NCI-H2171 (cell line): ENCODE data around the gene HDGF.

Experiments used
- DNase-seq: peaks from one replicate; lab custom pipeline; 2025; lab: John Stamatoyannopoulos, UW

HDGF gene

DNA sequence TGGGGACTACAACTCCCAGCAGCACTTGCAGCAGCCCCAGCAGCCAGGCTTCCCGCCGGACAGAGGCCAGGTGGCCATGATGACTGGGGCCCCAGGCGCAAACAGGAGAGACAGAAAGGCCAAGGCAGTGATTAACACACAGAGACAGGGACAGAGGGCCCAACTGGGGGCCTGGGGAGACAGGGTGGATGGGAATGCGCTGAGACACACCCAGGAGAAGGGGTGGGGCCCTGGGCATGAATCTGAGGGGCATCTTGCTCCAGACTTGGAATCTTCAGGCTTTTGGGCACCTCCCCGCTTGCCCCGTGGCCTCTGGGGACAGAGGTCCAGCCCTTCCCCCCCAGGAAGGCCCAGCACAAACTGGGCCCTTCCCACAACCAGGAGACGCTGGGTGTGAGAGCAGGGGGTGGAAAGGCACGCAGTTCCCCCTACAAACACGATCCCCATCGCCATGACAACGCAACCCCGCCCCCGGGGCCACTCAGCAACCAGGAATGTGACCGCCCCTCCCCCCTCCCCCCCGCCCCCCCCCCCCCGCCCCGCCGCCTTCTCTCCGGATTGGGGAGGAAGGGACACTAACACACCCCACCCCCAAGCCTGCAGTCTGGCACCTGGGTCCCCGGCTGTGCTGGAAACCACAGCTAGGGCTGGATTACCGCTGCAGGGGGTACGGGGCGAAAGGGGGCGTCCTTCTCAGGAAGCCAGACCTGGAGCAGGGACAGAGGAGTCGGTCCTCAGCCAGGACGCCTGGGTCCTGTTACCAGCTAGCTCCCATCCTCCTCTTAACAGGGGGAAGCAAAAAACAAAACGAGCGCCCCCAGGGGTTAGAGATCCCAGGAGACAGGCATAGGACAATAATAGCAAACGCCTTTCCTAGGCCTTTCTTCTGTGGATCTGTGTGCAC lies 4.5 kb downstream of the HDGF start:
- DNase-seq = no peak

DNA sequence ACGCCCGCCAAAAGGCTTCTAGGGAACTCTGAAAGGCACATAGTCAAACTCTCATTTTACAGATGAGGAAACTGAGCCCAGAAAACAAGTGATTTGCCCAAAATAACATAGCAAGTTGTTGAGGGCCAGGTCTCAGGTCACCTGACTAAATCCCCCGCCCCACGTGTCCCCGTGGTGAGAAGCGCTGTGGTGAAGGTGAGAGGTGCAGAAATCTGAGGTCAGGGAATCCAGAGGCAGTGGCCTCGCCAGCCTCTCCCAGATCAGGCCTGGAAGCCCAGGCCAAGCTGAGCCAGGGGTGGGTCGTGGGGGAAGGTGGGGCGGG lies 5.1 kb downstream of the HDGF start:
- DNase-seq = no peak

DNA sequence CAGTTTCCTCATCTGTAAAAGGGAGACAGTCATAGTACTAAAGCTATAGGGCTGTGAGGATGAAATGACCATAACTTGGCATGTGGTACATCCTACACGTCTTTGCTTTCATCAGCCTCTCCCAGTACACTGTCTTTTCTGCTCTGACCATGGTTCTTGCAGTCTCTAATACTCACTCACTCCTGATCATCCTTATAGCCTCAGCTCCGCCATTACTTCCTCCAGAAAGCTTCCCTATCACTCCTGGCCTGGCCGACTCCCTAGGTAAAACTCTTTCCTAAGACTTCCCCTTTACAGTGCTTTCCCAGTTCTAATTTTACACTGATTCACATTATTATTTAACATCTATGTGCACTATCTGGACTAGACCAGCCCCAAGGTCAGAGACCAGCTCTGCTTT lies 5.6 kb downstream of the HDGF start:
- DNase-seq = no peak

DNA sequence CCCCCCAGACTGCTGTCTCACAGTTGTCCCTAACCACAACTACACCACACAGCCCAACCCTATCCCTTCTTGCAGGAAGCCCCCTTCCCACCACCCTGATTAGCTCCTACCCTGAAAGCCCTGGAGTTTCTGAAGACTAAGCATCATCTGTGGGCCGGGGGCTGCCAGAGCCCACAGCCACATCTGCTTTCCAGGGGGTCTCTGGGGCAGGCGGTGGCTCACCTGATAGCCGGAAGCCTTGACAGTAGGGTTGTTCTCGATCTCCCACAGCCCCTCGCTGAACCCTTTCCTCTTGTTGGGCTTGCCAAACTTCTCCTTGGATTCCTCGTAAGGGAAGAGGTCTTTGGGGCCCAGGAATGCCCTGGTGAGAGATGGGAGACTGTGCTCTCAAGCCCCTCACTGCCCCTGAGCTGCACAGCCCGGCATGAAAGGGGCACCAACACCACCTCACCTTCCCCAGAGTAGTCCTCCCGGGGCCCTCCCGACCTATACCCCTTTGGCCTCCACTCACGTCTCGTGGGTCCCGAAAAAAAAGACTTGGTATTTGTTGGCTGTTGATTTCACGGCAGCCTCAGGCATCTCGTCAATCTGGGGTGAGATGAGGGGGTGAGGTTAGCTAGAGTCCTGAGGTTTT lies 6.6 kb downstream of the HDGF start:
- no peak for DNase-seq

DNA sequence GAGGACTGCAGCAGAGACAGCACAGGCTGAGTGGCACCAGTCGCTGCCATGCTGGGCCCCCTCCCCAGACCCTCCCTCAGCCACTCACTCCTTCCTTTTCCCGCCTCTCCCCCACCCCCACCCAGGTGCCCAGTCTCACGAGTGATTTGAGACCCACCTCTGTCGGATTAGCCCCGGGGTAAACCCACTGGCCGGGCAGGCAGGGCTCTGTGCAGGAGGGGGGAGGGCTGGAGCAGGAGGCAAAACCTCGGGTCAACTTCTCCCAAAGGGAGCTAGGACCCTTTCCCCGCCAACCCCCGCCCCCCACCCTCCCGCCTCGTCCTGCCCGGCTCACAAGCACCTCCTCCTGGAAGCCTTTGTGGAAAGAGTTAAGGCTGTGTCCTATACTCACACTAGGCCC lies 7.1 kb downstream of the HDGF start:
- no peak for DNase-seq

GRCh38 chr1:156743367-156744302 lies 7.8 kb downstream of the HDGF start:
- no peak for DNase-seq

- DNase-seq = no peak
Measured at GRCh38 chr1:156742801-156743200, 8.7 kb downstream of the HDGF start.

- no peak for DNase-seq
Measured at GRCh38 chr1:156742017-156742416, 9.5 kb downstream of the HDGF start.

- no peak for DNase-seq
Measured at GRCh38 chr1:156741481-156741983, 9.9 kb downstream of the HDGF start.

GRCh38 chr1:156740741-156741480 lies 10.6 kb downstream of the HDGF start, which contains the start of gene MRPL24:
MRPL24 (minus strand) TSS chr1:156741088; CDS start chr1:156738704, 2,384 bp downstream.
- peak; percentile 97 for DNase-seq

DNA sequence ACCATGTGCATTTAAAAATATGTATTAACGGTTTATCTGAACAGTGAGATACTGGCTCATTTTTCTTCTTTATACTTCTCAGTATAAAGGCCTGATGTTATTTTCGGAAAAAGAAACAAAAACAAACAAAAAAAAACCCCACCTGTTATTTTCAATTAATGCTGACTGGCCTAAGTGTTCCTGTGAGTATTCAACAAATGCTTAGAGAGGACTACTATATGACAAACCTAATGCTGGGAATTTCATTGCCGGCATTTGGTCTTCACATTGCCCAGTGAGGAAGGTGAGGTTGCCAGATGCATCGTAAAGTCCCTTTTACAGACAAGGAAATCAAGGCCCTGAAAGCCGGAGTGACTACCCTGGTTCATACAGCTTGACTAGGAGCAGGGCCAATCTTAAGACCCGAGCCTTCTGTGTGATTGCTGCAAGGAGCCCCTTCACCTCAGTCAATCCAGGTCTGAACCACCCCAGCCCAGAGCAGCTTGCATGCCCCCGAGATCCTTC lies 11.2 kb downstream of the HDGF start:
- no peak for DNase-seq

GRCh38 chr1:156738916-156739315 lies 12.6 kb downstream of the HDGF start:
- DNase-seq = no peak

GRCh38 chr1:156738407-156738806 lies 13.1 kb downstream of the HDGF start:
- DNase-seq = no peak

DNA sequence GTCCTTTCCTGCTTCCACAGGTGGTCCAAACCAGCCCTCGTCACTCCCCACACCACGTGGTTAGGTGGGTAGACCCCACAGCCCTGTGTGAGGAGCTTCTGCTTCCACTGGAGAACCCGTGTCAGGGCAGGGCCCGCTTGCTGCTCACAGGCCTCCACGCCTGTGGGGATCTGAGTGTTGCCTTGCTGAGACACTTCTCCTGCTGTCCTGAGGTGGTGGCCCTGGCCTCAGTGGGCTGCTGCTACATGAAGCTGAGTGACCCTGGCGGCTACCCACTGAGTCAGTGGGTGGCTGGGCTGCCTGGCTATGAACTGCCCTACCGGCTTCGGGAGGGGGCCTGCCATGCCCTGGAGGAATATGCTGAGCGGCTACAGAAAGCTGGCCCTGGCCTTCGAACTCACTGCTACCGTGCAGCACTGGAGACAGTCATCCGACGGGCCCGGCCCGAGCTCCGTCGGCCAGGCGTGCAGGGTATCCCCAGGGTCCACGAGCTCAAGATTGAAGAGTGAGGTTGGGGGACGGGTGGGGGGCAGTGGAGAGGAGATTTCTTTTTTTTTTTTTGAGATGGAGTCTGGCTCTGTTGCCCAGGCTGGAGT lies 17.4 kb downstream of the HDGF start:
- DNase-seq = no peak

DNA sequence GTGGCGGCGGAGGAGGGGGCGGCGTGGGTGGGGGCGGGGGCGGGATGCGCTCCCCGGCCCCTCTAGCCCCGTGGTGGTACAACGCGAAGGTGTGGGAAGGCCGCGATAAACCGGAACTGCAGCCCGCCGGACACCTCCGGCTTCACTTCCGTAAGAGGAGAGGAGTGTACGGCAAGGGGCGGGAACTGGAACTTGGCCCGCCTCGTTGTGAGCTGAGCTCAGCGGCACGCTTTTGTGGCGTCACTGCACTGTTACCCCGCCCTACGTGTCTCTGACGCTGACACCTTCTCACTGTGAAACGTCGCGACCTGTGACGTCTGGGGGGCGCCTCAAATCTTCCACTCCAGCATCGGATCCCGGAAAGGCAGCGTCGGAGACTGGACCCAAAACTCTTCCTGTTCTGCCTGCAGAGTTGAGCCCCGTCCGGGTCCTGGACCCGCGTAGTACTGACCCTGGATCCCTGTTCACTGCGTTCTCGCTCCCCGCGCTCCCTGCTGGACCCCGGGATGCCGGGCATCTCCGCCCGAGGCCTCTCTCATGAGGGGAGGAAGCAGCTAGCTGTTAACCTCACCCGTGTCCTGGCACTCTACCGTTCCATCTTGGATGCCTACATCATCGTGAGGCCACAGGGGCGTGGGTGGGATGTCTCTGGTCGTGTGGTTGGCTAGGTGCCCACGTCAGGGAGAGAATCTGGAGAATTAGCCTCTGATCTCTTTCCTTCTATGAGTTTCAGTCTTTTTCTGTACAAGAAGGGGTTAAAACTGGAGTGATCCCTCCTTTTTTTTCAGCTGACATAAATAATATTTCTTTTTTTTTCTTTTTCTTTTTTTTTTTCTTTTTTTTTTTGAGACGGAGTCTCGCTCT lies 22.6 kb downstream of the HDGF start, which contains the start of gene ISG20L2:
ISG20L2 (minus strand) TSS at position 168 of the 864 bp plus-strand sequence. CDS start 1,114 bp downstream, outside the sequence.
- peak; percentile 94 for DNase-seq

DNA sequence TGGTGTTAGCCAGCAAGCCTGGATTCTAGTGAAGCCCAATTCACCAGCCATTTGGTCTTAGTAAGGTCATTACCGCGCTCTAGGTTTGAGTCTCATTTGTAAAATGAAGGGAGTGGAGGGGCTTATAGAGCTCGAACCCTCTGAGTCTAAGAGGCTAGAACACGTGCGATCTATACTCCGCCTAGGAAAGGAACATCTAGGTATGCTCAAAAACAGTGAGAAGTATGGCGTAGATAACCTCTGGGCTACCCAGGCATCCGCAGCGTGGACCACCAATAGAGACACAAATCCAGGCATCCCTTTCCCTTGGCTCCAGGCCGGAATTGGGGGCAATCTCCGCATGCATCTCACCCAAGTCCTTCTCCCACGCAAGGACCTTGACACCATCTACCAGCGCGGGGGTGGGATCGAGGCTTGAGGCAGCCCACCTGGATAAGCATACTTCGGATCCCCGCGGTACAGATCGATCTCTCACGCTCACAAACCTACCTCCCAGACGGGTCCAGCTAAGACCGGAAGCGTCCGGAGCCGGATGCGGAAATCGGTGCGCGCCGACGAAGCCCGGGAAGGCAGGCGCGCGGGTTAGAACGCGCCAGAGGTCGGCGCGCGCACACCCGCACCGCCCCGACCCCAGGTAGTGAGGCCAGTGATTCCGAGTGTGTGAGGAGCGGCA lies 23.4 kb downstream of the HDGF start, which contains the start of gene METTL25B:
METTL25B (plus strand) TSS at position 544 of the 673 bp plus-strand sequence. CDS start 636 bp downstream, outside the sequence.
- peak; percentile 77 for DNase-seq

DNA sequence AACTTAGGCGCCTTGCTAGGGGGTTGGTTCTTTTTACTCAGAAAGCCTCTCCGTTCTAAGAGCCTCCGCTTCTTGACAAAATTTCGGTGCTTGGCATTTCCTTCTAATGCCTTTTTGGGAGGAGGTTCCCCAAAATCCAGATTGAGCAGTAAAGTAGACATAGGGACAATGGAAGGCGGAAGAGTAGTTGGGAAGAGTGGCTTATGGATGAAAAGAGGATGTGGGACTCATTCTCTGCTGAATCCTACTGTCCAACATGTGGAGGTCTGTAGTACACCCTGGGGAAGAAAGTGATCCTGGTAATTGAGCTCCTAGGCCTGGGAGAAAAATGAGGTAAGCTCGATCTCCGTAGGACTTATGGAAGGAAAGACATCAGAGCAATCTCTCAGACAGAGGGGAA lies 24.0 kb downstream of the HDGF start:
- DNase-seq = no peak

DNA sequence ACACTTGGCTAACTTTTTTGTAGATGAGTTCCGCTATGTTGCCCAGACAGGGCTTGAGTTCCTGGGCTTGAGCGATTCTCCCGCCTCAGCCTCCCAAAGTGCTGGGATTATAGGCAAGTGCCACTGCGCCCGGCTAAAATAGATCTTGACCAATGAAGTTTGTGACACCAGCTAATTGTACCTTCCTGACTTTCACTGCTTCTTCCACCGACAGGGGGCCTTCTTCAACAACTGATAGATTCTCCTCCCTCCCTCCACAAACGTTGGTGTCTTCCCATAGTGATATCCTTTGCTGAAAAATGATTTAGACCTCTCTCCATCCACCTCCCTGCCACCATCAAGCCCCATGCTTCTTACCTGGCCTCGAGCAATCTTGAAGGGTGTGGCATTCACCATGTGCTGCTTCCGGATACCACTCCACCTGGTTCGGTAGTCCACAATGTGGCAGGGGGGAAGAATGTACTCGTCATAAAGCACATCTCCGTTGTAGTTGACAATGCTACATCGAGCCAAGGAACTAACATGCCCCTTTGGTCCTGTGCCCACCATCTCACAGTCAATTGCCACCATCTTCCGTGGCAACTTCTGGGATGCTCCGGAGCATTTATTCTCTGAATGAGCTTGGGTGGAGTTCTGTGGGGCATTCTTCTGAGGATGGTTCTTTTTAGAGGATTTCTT lies 24.8 kb downstream of the HDGF start:
- peak; percentile 20 for DNase-seq
